Psoas muscle (tissue), 8 donors: ENCODE measurements around the gene OR10G8. TPM values are rescaled to one million over a fixed set of nuclear protein-coding genes. Genes with fewer than 3 reads are reported as not detected.

ENCODE experiments used
- ATAC-seq, 4 donors: fragments of 200-7000 bp; cut with Tn5 transposase; one replicate each; pipeline ENCODE4 v1.9.1; 2020; ENCODE audit warnings: moderate library complexity in 3 of 4, mild to moderate bottlenecking in 2 of 4
- DNase-seq, 2 donors: peaks; one replicate each; pipeline ENCODE4 v3.0.0-alpha.2; 2020
- H3K27ac ChIP-seq: fragments of 200-600 bp; one replicate; pipeline ENCODE4 v1.8.0; 2022
- H3K27me3 ChIP-seq, 3 donors: fragments of 200-600 bp in 1 of 3; one replicate each; pipeline versions ENCODE4 v1.6.1 to v1.8.0; 2013 to 2022; ENCODE audit warnings: low read length in 2 of 3, mild to moderate bottlenecking in 2 of 3, moderate library complexity in 1 of 3; ENCODE audit not compliant: insufficient read depth in 3 of 3
- H3K36me3 ChIP-seq, 2 donors: fragments of 200-600 bp in 1 of 2; one replicate each; pipeline versions ENCODE4 v1.6.1 to v1.8.0; 2013 to 2022; ENCODE audit warnings: low read depth in 1 of 2, mild to moderate bottlenecking in 1 of 2, moderate library complexity in 1 of 2; ENCODE audit not compliant: insufficient read depth in 1 of 2
- H3K4me1 ChIP-seq: fragments of 200-600 bp; one replicate; pipeline ENCODE4 v1.8.0; 2022
- H3K4me3 ChIP-seq: fragments of 200-600 bp; one replicate; pipeline ENCODE4 v1.8.0; 2022; ENCODE audit warnings: mild to moderate bottlenecking
- H3K9me3 ChIP-seq: fragments of 200-600 bp; one replicate; pipeline ENCODE4 v1.8.0; 2022
- CTCF ChIP-seq: fragments of 200-600 bp; IDR thresholded peaks from one replicate; pipeline ENCODE4 v1.8.0; 2022; ENCODE audit warnings: antibody characterized with exemption
- WGBS, 3 donors: extraction: QIAGEN DNeasy Blood & Tissue Kit; methylation state at CpG; one replicate each; pipeline versions ENCODE4 v1.1.6 to v1.1.7; 2013; 5-methylcytosine and 5-hydroxymethylcytosine counted together
- intact Hi-C, 2 donors: fragments of 100-400 bp; cut with DNase I; formaldehyde crosslinking; loops; one replicate each; pipeline versions ENCODE4 v1.11.0 to v1.14.2; 2022
- polyA plus RNA-seq, 3 donors: library from polyadenylated mRNA; stranded (reverse); fragments of 200-250 nt; gene quantifications; one replicate each; pipeline ENCODE4 v1.2.3, GENCODE V29; 2013
- total RNA-seq, 4 donors: library from RNA; stranded (reverse); fragmentation: NEBNext Ultra II Directional in 2 of 4; extraction: Animal tissue kit (Norgen Biotek cat#: 25700) in 2 of 4; gene quantifications; one replicate each; pipeline versions ENCODE4 v1.2.1 to v1.2.4, GENCODE V29; 2021 to 2023
- donor health status: healthy with polysubstance abuse.
- donor health status: DM: no; HTN: no; CAD: no; lungs with moderate emphysema.
- donor health status: Bipolar disorder and iron deficiency.
- donor health status: healthy.
- donor health status: DM: yes; HTN: yes; CAD: no.
- donor health status: DM: no; HTN: no; CAD: no.
- donor health status: DM: no; HTN: no; CAD: no.
- donor health status: DM: yes; HTN: yes; CAD: no.

OR10G8 gene
- total and polyA plus RNA-seq, 7 donors = not detected

GRCh38 chr11:124043420-124043819 lies 16.8 kb downstream of the OR10G8 start:
- ATAC-seq (no peak), DNase-seq (no peak)
- no peak overlapping the region for H3K27ac ChIP-seq
- H3K4me1 ChIP-seq = no peaks in the 10 kb centered on the region
- no peaks in the 10 kb centered on the region for H3K27me3 ChIP-seq
- intact Hi-C loops = no loop called here
- H3K4me3 ChIP-seq = no peak overlapping the region
- TF ChIP-seq CTCF = no peak
- no peaks in the 10 kb centered on the region for H3K36me3 ChIP-seq
- 77 to 79% (median 78%) methylated on average over 4 of the region's 4 CpGs for WGBS, 3 donors
- H3K9me3 ChIP-seq = no peaks in the 10 kb centered on the region

GRCh38 chr11:124050748-124051147 lies 24.1 kb downstream of the OR10G8 start:
- no peak for TF ChIP-seq CTCF
- H3K4me1 ChIP-seq = no peaks in the 10 kb centered on the region
- intact Hi-C loops = no loop called here
- DNase-seq (no peak), ATAC-seq (no peak)
- H3K36me3 ChIP-seq = no peaks in the 10 kb centered on the region
- WGBS, 3 donors = 58 to 69% (median 68%) methylated on average over 1 of the region's 1 CpG
- no peak overlapping the region for H3K4me3 ChIP-seq
- no peaks in the 10 kb centered on the region for H3K9me3 ChIP-seq
- H3K27me3 ChIP-seq = no peaks in the 10 kb centered on the region
- no peak overlapping the region for H3K27ac ChIP-seq

GRCh38 chr11:124052966-124053365 lies 26.4 kb downstream of the OR10G8 start:
- no peak for ATAC-seq
- intact Hi-C loops = no loop called here
- no peak for TF ChIP-seq CTCF
- H3K27ac ChIP-seq = no peak overlapping the region
- no peak for DNase-seq
- WGBS, 3 donors = 90 to 95% (median 91%) methylated on average over 3 of the region's 3 CpGs
- H3K4me1 ChIP-seq = no peaks in the 10 kb centered on the region
- H3K27me3 ChIP-seq = no peaks in the 10 kb centered on the region
- H3K4me3 ChIP-seq = no peak overlapping the region
- no peaks in the 10 kb centered on the region for H3K36me3 ChIP-seq
- no peaks in the 10 kb centered on the region for H3K9me3 ChIP-seq

- WGBS, 3 donors = 65 to 77% (median 70%) methylated on average over 4 of the region's 4 CpGs
- Histone ChIP-seq H3K4me3 (no peak overlapping the region), H3K4me1 (no peaks in the 10 kb centered on the region), H3K27ac (no peak overlapping the region), H3K27me3 (peaks cover 0 to 25% (median 0%) of the 10 kb centered on the region in 3 donors), H3K36me3 (no peaks in the 10 kb centered on the region), H3K9me3 (no peaks in the 10 kb centered on the region)
- DNase-seq = no peak
- ATAC-seq = no peak
- TF ChIP-seq CTCF = no peak
- intact Hi-C loops = no loop called here
Measured at GRCh38 chr11:124068601-124069110, 42.1 kb downstream of the OR10G8 start.
